HepG2 (cell line): ENCODE data around the gene TRIM3.

ENCODE experiments used
- CEBPB ChIP-seq: IDR thresholded peaks from 2 replicates; pipeline ENCODE4 v1.6.1; 2011; ENCODE audit warnings: low read depth, low read length, improper control_type of control experiment, borderline replicate concordance
- EHMT2 ChIP-seq: fragments of 200-600 bp; sonication (generic); IDR thresholded peaks from 2 replicates; pipeline ENCODE4 v1.7.0; 2017; ENCODE audit warnings: antibody characterized with exemption, low read depth, low read length, borderline replicate concordance
- EP300 ChIP-seq, 3 experiments: sonication (generic) in 1 of 3; formaldehyde crosslinking in 1 of 3; IDR thresholded peaks; 2 replicates each; pipeline versions ENCODE4 v1.5.1 to v1.6.1; 2011 to 2020; ENCODE audit warnings: low read depth in 2 of 3, low read length in 2 of 3, borderline replicate concordance in 1 of 3, improper control_type of control experiment in 1 of 3, mild to moderate bottlenecking in 1 of 3, missing genetic modification reagents in 1 of 3, moderate library complexity in 1 of 3
- NFE2L2 ChIP-seq: fragments of 150-350 bp; IDR thresholded peaks from 2 replicates; pipeline ENCODE4 v1.6.1; 2014; ENCODE audit warnings: low read length
- ZBTB3 ChIP-seq: sonication (generic); formaldehyde crosslinking; IDR thresholded peaks from 2 replicates; pipeline ENCODE4 v1.4.0; 2020; ENCODE audit warnings: low read depth, mild to moderate bottlenecking, moderate library complexity, missing genetic modification reagents, borderline replicate concordance
- TF ChIP-seq, protein P1 (sequence below): sonication (generic); formaldehyde crosslinking; IDR thresholded peaks from 2 replicates; pipeline ENCODE4 v1.4.0; 2020; ENCODE audit warnings: missing genetic modification reagents, mild to moderate bottlenecking, borderline replicate concordance
- TF ChIP-seq, protein P2 (sequence below): sonication (generic); formaldehyde crosslinking; IDR thresholded peaks from 2 replicates; pipeline ENCODE4 v1.5.0; 2020; ENCODE audit warnings: mild to moderate bottlenecking, missing genetic modification reagents, moderate library complexity

DNA sequence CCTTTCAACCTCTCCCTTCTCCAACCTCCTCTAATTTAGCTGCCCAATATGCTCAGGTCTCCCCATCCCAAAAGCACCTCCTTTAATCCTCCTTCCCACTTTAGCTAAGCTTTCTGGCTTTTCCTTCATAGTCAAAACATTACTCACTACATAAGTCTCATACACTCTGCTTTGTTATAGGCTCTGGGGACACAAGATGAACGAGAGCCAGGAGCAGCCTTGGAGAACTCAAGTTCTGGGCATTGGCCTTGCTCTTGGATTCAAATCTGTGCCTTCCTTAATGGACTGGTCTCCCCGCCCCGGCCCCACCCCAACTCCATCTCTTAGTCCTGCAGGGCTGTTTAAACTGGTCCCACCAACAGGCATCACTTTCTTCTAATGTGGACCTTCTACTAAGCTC, 21.5 kb downstream of the TRIM3 start:
- TF ChIP-seq, protein P1, sequence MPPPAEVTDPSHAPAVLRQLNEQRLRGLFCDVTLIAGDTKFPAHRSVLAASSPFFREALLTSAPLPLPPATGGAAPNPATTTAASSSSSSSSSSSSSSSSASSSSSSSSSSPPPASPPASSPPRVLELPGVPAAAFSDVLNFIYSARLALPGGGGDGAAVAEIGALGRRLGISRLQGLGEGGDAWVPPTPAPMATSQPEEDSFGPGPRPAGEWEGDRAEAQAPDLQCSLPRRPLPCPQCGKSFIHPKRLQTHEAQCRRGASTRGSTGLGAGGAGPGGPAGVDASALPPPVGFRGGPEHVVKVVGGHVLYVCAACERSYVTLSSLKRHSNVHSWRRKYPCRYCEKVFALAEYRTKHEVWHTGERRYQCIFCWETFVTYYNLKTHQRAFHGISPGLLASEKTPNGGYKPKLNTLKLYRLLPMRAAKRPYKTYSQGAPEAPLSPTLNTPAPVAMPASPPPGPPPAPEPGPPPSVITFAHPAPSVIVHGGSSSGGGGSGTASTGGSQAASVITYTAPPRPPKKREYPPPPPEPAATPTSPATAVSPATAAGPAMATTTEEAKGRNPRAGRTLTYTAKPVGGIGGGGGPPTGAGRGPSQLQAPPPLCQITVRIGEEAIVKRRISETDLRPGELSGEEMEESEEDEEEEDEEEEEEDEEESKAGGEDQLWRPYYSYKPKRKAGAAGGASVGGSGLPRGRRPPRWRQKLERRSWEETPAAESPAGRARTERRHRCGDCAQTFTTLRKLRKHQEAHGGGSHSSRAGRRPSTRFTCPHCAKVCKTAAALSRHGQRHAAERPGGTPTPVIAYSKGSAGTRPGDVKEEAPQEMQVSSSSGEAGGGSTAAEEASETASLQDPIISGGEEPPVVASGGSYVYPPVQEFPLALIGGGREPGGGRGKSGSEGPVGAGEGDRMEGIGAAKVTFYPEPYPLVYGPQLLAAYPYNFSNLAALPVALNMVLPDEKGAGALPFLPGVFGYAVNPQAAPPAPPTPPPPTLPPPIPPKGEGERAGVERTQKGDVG (CRISPR knock-in tag), result no peak
- TF ChIP-seq EP300 (IDR thresholded peaks at IDR 0.05; ENCODE audit: low read depth in 2 of 2, low read length in 2 of 2) (no peak), EP300 (CRISPR knock-in tag; IDR thresholded peaks at IDR 0.05; ENCODE audit: borderline replicate concordance) (no peak), ZBTB3 (no peak), CEBPB (no peak), EHMT2 (no peak), NFE2L2 (no peak)
- TF ChIP-seq, protein P2, sequence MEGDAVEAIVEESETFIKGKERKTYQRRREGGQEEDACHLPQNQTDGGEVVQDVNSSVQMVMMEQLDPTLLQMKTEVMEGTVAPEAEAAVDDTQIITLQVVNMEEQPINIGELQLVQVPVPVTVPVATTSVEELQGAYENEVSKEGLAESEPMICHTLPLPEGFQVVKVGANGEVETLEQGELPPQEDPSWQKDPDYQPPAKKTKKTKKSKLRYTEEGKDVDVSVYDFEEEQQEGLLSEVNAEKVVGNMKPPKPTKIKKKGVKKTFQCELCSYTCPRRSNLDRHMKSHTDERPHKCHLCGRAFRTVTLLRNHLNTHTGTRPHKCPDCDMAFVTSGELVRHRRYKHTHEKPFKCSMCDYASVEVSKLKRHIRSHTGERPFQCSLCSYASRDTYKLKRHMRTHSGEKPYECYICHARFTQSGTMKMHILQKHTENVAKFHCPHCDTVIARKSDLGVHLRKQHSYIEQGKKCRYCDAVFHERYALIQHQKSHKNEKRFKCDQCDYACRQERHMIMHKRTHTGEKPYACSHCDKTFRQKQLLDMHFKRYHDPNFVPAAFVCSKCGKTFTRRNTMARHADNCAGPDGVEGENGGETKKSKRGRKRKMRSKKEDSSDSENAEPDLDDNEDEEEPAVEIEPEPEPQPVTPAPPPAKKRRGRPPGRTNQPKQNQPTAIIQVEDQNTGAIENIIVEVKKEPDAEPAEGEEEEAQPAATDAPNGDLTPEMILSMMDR (CRISPR knock-in tag), result no peak
